ENCODE measurements around the gene CCKAR.

GRCh38 chr4:26485684-26486083 lies 4.6 kb downstream of the CCKAR start:
- no peak for TF ChIP-seq EZH2phosphoT487 (IDR thresholded peaks at IDR 0.05; ENCODE audit: borderline replicate concordance, low read depth, low read length)
- TF ChIP-seq CTCF (conservative IDR thresholded peaks at IDR 0.05; ENCODE audit: low read length): no peak

Measured in OCI-LY7 (cell line).